ENCODE data around the gene NOA1. TPM values are rescaled to one million over a fixed set of nuclear protein-coding genes. Genes with fewer than 3 reads are reported as not detected.

Gene NOA1
- polyA plus RNA-seq (2012; ENCODE audit: insufficient read depth, insufficient read length): 27.3 TPM

GRCh38 chr4:56977321-56978012 is at the start of gene NOA1:
TSS of gene NOA1 (minus strand) at chr4:56977606. CDS start at chr4:56977585, 21 bp downstream.
- H3K4me3 ChIP-seq (ENCODE audit: low read length): peak within 1 kb of the TSS; percentile 100
- DNase-seq (ENCODE audit: low read depth, low spot score): peak; percentile 99

- H3K4me3 ChIP-seq (ENCODE audit: low read length): no peak overlapping the region
- DNase-seq (ENCODE audit: low read depth, low spot score): no peak
These were observed 45.7 kb upstream of the NOA1 start for GRCh38 chr4:57023104-57023503.

DNA sequence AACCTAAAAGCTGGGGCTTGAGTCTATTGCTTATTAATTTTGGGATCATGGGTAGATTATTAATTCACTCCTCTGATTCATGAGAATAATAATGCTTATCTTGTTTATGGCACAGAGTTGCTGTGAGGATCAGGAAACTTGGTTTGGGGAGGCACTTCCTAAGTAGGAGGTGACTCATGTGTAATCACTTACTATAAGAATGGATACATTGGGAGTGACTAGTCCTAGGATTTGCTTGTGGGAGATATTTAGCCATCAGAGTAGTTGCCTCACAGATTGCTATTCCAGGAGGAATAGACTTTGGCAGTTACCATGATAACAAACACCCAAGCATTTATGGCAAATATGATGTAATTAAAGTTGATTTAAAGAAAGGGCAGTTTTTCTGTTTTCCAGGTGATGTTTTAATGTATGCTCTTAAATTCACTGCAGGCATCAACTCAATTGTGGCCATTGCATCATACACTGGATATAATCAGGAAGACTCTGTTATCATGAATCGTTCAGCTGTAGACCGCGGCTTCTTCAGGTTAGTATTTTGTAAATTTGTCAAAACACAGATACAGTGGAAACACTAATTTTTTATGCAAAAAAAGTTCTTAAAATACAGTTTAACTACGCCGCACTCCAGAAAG is 43.2 kb upstream of the NOA1 start:
- no peak for DNase-seq (ENCODE audit: low read depth, low spot score)
- H3K4me3 ChIP-seq (ENCODE audit: low read length): no peak overlapping the region

DNA sequence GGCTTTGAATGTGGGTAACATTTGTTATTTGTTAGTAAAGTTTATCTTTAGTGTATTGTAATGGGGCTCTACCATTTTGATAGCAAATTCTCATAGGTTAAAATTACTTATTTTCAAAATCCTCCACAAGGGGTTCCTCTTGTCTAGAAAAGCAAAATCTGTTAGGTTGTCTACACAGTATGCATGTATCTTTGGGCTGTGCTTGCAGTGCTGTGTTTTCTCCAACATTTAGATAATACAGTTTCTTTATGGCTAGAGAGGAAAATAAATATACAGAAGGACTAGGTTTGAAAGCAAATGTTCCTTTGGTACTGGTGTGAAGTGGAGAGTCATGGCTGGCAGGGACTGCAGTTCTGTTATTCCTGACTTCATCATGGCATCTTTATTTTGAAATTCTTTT is 41.6 kb upstream of the NOA1 start:
- no peak for DNase-seq (ENCODE audit: low read depth, low spot score)
- H3K4me3 ChIP-seq (ENCODE audit: low read length): no peak overlapping the region

DNA sequence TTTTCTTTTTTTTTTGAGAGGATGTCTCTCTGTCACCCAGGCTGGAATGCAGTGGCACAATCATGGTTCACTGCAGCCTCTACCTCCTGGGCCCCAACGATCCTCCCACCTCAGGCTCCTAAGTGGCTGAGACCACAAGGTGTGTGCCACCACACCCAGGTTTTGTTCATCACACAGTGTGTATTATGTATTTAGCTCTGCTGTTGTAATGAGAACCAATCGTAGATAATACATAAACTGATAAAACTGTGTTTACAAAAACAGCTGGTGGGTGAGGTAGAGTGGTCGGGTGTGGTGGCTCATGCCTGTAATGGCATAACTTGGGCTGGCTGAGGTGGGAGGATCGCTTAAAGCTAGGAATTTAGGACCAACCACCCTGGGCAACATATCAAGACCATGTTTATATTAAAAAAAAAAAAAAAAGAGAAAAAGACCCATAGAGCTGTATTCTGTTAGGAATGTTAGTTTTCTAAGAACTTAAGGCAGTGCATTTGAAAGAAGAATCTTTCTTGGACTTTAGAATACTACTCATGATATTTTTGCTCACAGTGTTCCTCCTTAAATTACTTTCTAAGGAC is 36.2 kb upstream of the NOA1 start:
- DNase-seq (ENCODE audit: low read depth, low spot score): no peak
- H3K4me3 ChIP-seq (ENCODE audit: low read length): no peak overlapping the region

DNA sequence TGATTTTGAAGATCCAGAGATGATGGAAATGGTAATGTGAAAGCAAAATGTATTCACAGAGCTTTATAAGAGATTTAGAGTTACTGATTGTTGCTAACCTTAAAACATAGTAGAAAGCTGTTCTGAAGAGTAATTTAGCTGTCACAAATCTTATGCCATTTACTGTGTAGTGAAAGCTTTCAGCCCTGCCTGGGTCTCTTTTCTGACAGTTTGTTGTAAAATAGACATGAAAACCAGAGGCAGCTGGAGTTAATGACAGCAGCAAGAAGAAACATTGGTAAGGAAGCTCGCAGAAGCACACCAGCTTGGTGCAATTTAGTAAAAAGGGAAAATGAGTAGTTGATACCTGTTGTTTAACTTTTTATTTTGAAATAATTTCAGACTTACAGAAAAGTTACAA is 22.3 kb upstream of the NOA1 start:
- H3K4me3 ChIP-seq (ENCODE audit: low read length): no peak overlapping the region
- no peak for DNase-seq (ENCODE audit: low read depth, low spot score)

- DNase-seq (ENCODE audit: low read depth, low spot score): no peak
- H3K4me3 ChIP-seq (ENCODE audit: low read length): no peak overlapping the region
These were observed 18.1 kb upstream of the NOA1 start for GRCh38 chr4:56995525-56995924.

DNA sequence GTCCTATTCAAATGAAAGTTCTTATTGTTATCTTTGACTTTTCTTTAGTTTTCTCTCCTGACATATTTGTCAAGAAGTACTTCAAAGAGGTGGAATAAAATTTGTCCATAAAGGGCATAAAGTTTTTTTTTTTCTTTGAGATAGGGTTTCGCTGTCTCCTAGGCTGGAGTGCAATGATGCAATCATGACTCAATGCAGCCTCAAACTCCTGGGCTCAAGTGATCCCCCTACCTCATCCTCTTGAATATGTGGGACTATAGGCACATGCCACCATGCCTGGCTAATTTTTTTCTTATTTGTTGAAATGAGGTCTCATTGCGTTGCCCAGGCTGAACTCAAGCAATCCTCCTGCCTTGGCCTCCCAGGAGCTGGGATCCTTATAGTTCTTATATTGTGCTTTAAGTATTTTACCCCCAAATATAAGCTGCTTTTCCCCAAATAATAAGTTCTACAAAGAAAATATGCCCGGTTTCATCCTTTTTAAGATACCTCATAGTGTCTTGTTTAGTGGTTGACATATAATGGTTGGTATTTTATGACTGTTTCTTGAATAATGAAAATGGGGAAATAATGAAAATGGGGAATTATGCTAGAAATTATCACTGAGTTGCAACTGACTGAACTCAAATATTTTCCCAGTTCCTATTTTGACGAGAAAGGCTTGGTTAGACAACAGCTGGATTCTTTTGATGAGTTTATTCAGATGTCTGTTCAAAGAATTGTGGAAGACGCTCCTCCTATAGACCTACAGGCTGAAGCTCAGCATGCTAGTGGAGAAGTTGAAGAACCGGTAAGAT is 12.9 kb upstream of the NOA1 start:
- no peak overlapping the region for H3K4me3 ChIP-seq (ENCODE audit: low read length)
- no peak for DNase-seq (ENCODE audit: low read depth, low spot score)

DNA sequence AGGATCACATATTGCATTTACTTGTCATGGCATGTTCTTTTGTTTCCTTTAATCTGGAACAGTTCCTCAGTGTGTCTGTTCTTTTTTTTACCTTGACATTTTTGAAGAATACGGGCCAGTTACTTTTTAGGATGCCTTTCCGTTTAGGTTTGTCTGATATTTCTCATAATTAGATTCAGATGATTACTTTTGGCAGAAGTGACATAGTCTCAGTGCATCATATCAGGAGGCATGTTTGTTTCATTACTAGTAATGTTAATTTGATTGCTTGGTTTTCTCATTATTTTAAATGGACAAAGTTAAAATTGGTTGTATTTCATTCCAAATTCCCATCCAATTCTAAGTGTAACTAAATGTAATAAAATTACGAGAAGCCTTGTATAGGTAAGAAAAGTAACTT is 9.5 kb upstream of the NOA1 start:
- no peak overlapping the region for H3K4me3 ChIP-seq (ENCODE audit: low read length)
- DNase-seq (ENCODE audit: low read depth, low spot score): no peak

DNA sequence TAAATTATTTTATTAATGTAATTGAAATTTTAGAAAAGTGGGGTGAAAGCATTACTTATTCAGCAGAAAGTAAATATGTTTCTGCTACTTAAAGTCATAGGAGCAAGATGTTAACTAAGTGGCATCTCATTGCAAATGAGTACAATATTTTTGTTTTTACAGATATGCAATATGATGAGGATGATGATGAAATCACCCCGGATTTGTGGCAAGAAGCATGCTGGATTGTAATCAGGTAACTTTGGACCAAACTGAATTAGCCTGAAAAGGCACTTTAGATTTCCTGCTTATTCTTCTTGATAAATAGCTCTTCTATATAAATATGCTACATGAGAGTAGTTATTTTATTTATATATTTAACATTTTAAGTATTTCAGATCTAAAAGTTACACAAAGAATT is 8.8 kb upstream of the NOA1 start:
- H3K4me3 ChIP-seq (ENCODE audit: low read length): no peak overlapping the region
- DNase-seq (ENCODE audit: low read depth, low spot score): no peak

GRCh38 chr4:56981795-56982201 is 4.4 kb upstream of the NOA1 start:
- no peak overlapping the region for H3K4me3 ChIP-seq (ENCODE audit: low read length)
- DNase-seq (ENCODE audit: low read depth, low spot score): no peak

GRCh38 chr4:56979421-56980072 is 2.1 kb upstream of the NOA1 start:
- peak; percentile 32 for DNase-seq (ENCODE audit: low read depth, low spot score)
- H3K4me3 ChIP-seq (ENCODE audit: low read length): peak overlapping the region; percentile 100

DNA sequence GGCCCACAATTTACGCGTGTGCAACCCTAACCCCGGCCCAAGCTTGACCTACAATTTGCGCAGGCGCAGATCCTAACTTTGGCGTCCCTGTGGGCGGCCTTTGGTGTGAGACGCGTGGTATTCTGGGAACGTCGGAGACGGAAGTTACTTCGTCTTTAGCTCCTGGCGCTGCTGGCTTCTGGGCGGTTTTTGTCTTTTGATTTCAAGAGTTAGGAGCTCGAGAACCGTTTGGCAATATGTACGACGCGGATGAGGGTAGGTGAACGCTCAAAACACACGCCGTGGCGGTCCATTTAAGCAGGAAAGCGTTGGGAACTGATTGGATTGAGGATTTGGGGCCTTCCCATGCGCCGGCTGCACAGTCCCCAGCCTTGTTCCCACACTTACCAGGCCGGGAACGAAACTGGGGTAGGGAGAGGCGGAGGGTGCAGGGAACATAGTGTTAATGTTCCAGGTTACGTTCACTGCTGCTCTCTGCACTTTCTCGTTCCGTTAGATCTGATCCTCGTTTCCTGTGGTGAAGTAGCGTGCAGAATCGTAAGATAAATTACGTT is 1.4 kb upstream of the NOA1 start, which contains the start of gene POLR2B:
Gene POLR2B (plus strand): TSS at position 147 of the 554 bp plus-strand sequence. CDS start 90 bp downstream, at position 237.
- H3K4me3 ChIP-seq (ENCODE audit: low read length): peak within 1 kb of the TSS; percentile 100
- DNase-seq (ENCODE audit: low read depth, low spot score): peak; percentile 93

DNA sequence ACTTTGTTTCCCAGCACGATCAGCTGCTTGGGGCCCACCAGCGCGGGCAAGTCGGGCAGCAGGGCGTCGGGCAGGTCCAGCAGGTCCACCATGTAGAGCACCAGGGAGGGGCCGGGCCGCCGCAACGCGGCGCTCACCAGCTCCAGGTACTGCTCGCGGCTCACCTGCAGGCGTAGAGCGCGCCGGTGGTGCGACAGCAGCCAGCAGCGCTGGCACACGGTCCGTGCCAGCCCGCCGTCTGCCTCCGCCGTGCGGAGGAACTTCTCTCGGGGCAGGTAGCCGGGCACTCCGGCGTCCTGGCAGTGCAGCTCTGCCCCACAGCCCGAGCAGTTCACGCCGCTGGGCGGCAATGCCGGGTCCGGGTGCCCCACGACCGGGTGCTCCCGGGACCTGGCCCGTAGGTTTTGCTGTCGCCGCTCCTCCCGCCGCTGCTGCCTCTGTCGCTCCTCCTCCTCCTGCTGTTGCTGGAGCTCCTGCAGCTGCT is 527 bp downstream of the NOA1 start:
- DNase-seq (ENCODE audit: low read depth, low spot score): no peak
- peak overlapping the region; percentile 100 for H3K4me3 ChIP-seq (ENCODE audit: low read length)

DNA sequence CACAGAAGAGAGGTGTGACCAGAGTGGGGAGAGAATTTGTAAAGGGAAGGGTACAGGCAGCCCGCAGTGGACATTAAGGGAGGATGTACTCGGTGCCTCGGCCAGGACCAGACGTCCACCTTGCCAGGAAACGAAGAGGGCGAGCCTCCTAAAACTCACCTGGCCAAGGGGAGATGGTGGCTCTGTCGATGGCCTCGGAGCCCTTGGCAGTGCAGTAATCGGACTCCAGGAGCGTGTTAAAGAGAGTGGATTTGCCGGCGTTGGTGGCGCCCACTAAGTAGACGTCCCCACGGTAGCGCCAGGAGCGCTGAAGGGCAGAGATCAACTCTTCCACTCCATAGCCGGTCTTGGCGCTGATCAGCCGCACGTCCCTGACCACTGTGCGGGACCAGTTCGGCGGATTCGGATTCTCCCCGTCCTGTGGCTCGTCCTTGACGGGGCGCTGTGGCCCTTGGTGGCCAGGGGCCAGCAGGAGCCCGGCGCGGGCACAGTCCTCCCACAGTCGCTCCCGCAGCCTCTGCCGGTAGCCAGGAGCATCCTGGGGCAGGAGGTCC is 1.0 kb downstream of the NOA1 start:
- DNase-seq (ENCODE audit: low read depth, low spot score): no peak
- H3K4me3 ChIP-seq (ENCODE audit: low read length): peak overlapping the region; percentile 100

GRCh38 chr4:56973336-56973735 is 4.1 kb downstream of the NOA1 start:
- H3K4me3 ChIP-seq (ENCODE audit: low read length): no peak overlapping the region
- no peak for DNase-seq (ENCODE audit: low read depth, low spot score)

DNA sequence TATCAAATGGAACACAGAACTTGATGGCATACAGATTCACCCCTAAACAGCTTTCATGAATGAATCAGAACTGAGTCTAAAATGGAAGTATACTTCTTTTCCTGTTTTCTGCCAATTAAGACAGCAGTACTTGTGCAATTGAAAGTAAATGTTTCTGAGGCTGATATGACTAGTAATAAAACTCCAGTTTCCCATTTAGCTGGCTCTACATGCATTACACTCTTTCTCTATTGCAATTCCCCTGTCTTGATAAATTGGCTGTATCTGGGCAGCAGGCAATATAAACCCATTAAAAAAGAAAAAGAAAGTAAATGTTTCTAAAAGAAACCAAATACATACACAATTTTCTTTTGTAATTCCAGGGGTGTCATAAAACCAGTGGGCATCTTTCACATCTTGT is 4.6 kb downstream of the NOA1 start:
- H3K4me3 ChIP-seq (ENCODE audit: low read length): no peak overlapping the region
- DNase-seq (ENCODE audit: low read depth, low spot score): no peak

- no peak for DNase-seq (ENCODE audit: low read depth, low spot score)
These were observed 5.0 kb downstream of the NOA1 start for GRCh38 chr4:56972389-56972788.

More at GRCh38 chr4:56972389-56972788, 5.0 kb downstream of the NOA1 start:
- H3K4me3 ChIP-seq (ENCODE audit: low read length): no peak overlapping the region
